K562 (cell line): ENCODE data around the gene FGR. TPM values are rescaled to one million over a fixed set of nuclear protein-coding genes. Genes with fewer than 3 reads are reported as not detected.

Experiments used
- BCOR ChIP-seq: fragments of 450-650 bp; IDR thresholded peaks from 2 replicates; pipeline ENCODE4 v1.6.1; 2016
- CEBPB ChIP-seq: fragments of 450-650 bp; IDR thresholded peaks from 2 replicates; pipeline ENCODE4 v1.6.1; 2016; ENCODE audit warnings: missing genetic modification characterization, missing compliant biosample characterization
- CHD1 ChIP-seq: fragments of 200-600 bp; sonication (generic); IDR thresholded peaks from one replicate; pipeline ENCODE4 v1.6.1; 2012; ENCODE audit warnings: mild to moderate bottlenecking, moderate library complexity, low read length, inconsistent platforms
- ETS2 ChIP-seq: IDR thresholded peaks from 2 replicates; pipeline ENCODE4 v1.6.1; 2016; ENCODE audit warnings: borderline replicate concordance, missing genetic modification characterization, mild to moderate bottlenecking, moderate library complexity, missing compliant biosample characterization; ENCODE audit not compliant: poor library complexity, severe bottlenecking
- HMGN3 ChIP-seq: IDR thresholded peaks from 2 replicates; pipeline ENCODE4 v1.6.1; 2011; ENCODE audit warnings: borderline replicate concordance, low read depth, mild to moderate bottlenecking, mixed read lengths, low read length; ENCODE audit not compliant: insufficient read length; ENCODE audit errors: extremely low read depth
- MEF2D ChIP-seq: conservative IDR thresholded peaks from 2 replicates; pipeline ENCODE4 v1.6.1; 2016; ENCODE audit warnings: low read depth, missing genetic modification characterization, missing compliant biosample characterization
- NBN ChIP-seq: fragments of 450-650 bp; IDR thresholded peaks from 2 replicates; pipeline ENCODE4 v1.6.1; 2016; ENCODE audit warnings: low read depth, mild to moderate bottlenecking
- PHF8 ChIP-seq: fragments of 200-600 bp; sonication (generic); IDR thresholded peaks from 2 replicates; pipeline ENCODE4 v1.6.1; 2012; ENCODE audit warnings: mixed run types, mild to moderate bottlenecking, inconsistent platforms, low read length, moderate library complexity, borderline replicate concordance
- SMARCE1 ChIP-seq: fragments of 450-650 bp; IDR thresholded peaks from 2 replicates; pipeline ENCODE4 v1.7.1; 2016; ENCODE audit warnings: mild to moderate bottlenecking
- WHSC1 ChIP-seq: IDR thresholded peaks from one replicate; pipeline ENCODE4 v1.6.1; 2012; ENCODE audit warnings: low read length, control low read depth, inconsistent platforms
- ZC3H8 ChIP-seq: fragments of 450-650 bp; IDR thresholded peaks from 2 replicates; pipeline ENCODE4 v1.6.1; 2017
- ZFP36 ChIP-seq: fragments of 150-350 bp; IDR thresholded peaks from 2 replicates; pipeline ENCODE4 v1.6.1; 2018; ENCODE audit warnings: low read length, low read depth; ENCODE audit not compliant: partially characterized antibody
- ZNF146 ChIP-seq: IDR thresholded peaks from one replicate; pipeline ENCODE4 v1.6.1; 2018; ENCODE audit warnings: missing compliant biosample characterization; ENCODE audit not compliant: unreplicated experiment
- ZNF75A ChIP-seq: fragments of 450-650 bp; formaldehyde crosslinking; IDR thresholded peaks from 2 replicates; pipeline ENCODE4 v1.4.0; 2020; ENCODE audit warnings: mild to moderate bottlenecking
- ZNF785 ChIP-seq: fragments of 250-450 bp; sonication (Bioruptor Pico); IDR thresholded peaks from 2 replicates; pipeline ENCODE4 v1.4.0; 2020; ENCODE audit warnings: mild to moderate bottlenecking
- polyA plus RNA-seq, 8 experiments: library from polyadenylated mRNA; depleted of rRNA in 4 of 8; stranded (reverse) in 5 of 8; unstranded in 3 of 8; fragments of >200 nt; fragmentation: Nextera tagmentation in 2 of 8; fragmentation: Illumina TruSeq in 1 of 8; extraction: Ambion mirVana in 2 of 8; extraction: Trizol in 1 of 8; gene quantifications; 2 replicates each; pipeline versions ENCODE4 v1.2.1 to v1.2.3, GENCODE V29; 2011 to 2014; ENCODE audit warnings: inconsistent platforms in 1 of 8, missing spikeins in 1 of 8
- total RNA-seq, 7 experiments: library from RNA; depleted of rRNA in 6 of 7; stranded (reverse); fragments of >200 nt in 6 of 7; fragmentation: Illumina TruSeq in 2 of 7; extraction: Trizol in 2 of 7; gene quantifications; 2 replicates each; pipeline versions ENCODE4 v1.2.1 to v1.2.3, GENCODE V29; 2011 to 2021; ENCODE audit warnings: low replicate concordance in 1 of 7
- TF ChIP-seq, protein P1 (sequence below): sonication (generic); formaldehyde crosslinking; IDR thresholded peaks from 2 replicates; pipeline ENCODE4 v1.8.0; 2022; ENCODE audit warnings: mild to moderate bottlenecking, missing genetic modification reagents
- TF ChIP-seq, protein P2 (sequence below): fragments of 250-450 bp; sonication (Bioruptor Pico); IDR thresholded peaks from 2 replicates; pipeline ENCODE4 v1.5.0; 2021
- TF ChIP-seq, protein P3 (sequence below): fragments of 250-450 bp; sonication (Bioruptor Pico); IDR thresholded peaks from 2 replicates; pipeline ENCODE4 v1.4.0; 2020; ENCODE audit warnings: mild to moderate bottlenecking, moderate library complexity
- TF ChIP-seq, protein P4 (sequence below): fragments of 250-450 bp; sonication (Bioruptor Pico); IDR thresholded peaks from 2 replicates; pipeline ENCODE4 v1.5.0; 2020; ENCODE audit warnings: mild to moderate bottlenecking, borderline replicate concordance

The FGR gene
- total and polyA plus RNA-seq, 9 of the 15 experiments (the other 6 are each of a cell fraction or from before 2014, with no cell fraction given) = 0.04 to 0.11 TPM; not detected in 7

DNA sequence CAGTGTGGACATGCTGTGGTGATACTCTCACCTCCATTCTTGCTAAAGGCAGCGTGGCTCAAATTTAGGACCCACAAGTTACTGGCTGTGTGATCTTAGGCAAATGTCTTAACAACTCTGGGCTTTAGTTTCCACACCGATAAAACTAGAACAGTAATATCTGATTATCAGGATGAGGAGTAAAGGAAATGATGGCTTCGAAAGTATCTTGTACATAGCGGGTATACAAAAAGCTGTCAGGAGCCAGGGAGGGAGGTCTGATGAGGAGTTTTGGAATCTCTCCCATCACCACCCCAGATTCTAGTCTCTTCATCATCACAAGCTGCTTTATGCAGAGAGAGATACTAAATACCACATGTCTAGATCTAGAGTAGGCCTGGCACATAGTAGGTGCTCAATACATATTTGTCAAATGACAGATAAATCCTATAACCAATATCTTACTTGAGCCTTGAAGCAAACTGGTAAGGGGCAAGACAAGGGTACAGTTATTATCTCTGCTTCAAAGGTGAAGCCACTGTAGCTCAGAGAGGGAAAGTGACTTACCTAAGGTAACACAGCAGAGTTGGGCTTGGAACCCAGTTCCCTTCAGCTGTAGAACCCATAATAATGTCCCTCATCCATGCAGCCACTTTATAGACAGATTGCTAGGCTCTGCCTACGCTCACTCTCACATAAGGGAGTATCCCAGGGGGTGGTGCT, 9.5 kb upstream of the FGR start (continued):
- TF ChIP-seq, protein P1, sequence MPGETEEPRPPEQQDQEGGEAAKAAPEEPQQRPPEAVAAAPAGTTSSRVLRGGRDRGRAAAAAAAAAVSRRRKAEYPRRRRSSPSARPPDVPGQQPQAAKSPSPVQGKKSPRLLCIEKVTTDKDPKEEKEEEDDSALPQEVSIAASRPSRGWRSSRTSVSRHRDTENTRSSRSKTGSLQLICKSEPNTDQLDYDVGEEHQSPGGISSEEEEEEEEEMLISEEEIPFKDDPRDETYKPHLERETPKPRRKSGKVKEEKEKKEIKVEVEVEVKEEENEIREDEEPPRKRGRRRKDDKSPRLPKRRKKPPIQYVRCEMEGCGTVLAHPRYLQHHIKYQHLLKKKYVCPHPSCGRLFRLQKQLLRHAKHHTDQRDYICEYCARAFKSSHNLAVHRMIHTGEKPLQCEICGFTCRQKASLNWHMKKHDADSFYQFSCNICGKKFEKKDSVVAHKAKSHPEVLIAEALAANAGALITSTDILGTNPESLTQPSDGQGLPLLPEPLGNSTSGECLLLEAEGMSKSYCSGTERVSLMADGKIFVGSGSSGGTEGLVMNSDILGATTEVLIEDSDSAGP = no peak
- TF ChIP-seq CHD1 (no peak), ZNF146 (CRISPR knock-in tag) (no peak), WHSC1 (no peak), ZC3H8 (no peak), PHF8 (no peak), MEF2D (tag) (no peak), CEBPB (tag) (no peak), SMARCE1 (no peak), ZNF75A (CRISPR knock-in tag) (no peak), ETS2 (tag) (no peak), NBN (no peak), BCOR (peak; percentile 81), ZNF785 (CRISPR knock-in tag) (no peak), HMGN3 (no peak), ZFP36 (peak; percentile 79)
- TF ChIP-seq, protein P2, sequence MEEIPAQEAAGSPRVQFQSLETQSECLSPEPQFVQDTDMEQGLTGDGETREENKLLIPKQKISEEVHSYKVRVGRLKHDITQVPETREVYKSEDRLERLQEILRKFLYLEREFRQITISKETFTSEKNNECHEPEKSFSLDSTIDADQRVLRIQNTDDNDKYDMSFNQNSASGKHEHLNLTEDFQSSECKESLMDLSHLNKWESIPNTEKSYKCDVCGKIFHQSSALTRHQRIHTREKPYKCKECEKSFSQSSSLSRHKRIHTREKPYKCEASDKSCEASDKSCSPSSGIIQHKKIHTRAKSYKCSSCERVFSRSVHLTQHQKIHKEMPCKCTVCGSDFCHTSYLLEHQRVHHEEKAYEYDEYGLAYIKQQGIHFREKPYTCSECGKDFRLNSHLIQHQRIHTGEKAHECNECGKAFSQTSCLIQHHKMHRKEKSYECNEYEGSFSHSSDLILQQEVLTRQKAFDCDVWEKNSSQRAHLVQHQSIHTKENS (CRISPR knock-in tag) = no peak
- TF ChIP-seq, protein P3, sequence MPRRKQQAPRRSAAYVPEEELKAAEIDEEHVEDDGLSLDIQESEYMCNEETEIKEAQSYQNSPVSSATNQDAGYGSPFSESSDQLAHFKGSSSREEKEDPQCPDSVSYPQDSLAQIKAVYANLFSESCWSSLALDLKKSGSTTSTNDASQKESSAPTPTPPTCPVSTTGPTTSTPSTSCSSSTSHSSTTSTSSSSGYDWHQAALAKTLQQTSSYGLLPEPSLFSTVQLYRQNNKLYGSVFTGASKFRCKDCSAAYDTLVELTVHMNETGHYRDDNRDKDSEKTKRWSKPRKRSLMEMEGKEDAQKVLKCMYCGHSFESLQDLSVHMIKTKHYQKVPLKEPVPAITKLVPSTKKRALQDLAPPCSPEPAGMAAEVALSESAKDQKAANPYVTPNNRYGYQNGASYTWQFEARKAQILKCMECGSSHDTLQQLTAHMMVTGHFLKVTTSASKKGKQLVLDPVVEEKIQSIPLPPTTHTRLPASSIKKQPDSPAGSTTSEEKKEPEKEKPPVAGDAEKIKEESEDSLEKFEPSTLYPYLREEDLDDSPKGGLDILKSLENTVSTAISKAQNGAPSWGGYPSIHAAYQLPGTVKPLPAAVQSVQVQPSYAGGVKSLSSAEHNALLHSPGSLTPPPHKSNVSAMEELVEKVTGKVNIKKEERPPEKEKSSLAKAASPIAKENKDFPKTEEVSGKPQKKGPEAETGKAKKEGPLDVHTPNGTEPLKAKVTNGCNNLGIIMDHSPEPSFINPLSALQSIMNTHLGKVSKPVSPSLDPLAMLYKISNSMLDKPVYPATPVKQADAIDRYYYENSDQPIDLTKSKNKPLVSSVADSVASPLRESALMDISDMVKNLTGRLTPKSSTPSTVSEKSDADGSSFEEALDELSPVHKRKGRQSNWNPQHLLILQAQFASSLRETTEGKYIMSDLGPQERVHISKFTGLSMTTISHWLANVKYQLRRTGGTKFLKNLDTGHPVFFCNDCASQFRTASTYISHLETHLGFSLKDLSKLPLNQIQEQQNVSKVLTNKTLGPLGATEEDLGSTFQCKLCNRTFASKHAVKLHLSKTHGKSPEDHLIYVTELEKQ (CRISPR knock-in tag) = no peak
- TF ChIP-seq, protein P4, sequence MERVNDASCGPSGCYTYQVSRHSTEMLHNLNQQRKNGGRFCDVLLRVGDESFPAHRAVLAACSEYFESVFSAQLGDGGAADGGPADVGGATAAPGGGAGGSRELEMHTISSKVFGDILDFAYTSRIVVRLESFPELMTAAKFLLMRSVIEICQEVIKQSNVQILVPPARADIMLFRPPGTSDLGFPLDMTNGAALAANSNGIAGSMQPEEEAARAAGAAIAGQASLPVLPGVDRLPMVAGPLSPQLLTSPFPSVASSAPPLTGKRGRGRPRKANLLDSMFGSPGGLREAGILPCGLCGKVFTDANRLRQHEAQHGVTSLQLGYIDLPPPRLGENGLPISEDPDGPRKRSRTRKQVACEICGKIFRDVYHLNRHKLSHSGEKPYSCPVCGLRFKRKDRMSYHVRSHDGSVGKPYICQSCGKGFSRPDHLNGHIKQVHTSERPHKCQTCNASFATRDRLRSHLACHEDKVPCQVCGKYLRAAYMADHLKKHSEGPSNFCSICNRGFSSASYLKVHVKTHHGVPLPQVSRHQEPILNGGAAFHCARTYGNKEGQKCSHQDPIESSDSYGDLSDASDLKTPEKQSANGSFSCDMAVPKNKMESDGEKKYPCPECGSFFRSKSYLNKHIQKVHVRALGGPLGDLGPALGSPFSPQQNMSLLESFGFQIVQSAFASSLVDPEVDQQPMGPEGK (CRISPR knock-in tag) = no peak
